HepG2 (cell line): Measurements from ENCODE around the gene NLRP5. TPM values are rescaled to one million over a fixed set of nuclear protein-coding genes. Genes with fewer than 3 reads are reported as not detected.

Experiments
- ELF3 ChIP-seq: IDR thresholded peaks from 2 replicates; pipeline ENCODE4 v1.6.1; 2016; ENCODE audit warnings: missing genetic modification reagents, missing compliant biosample characterization
- ERF ChIP-seq: IDR thresholded peaks from 2 replicates; pipeline ENCODE4 v1.6.1; 2018; ENCODE audit warnings: missing biosample characterization, missing genetic modification reagents
- FOSL2 ChIP-seq: sonication (generic); formaldehyde crosslinking; IDR thresholded peaks from 2 replicates; pipeline ENCODE4 v1.4.0; 2020; ENCODE audit warnings: missing genetic modification reagents
- GFI1 ChIP-seq: sonication (generic); formaldehyde crosslinking; IDR thresholded peaks from 2 replicates; pipeline ENCODE4 v1.5.0; 2020; ENCODE audit warnings: missing genetic modification reagents, mild to moderate bottlenecking, borderline replicate concordance
- GLI4 ChIP-seq: sonication (generic); formaldehyde crosslinking; IDR thresholded peaks from 2 replicates; pipeline ENCODE4 v1.5.1; 2020; ENCODE audit warnings: missing genetic modification reagents, mild to moderate bottlenecking, moderate library complexity, borderline replicate concordance
- KLF12 ChIP-seq: sonication (generic); formaldehyde crosslinking; IDR thresholded peaks from 2 replicates; pipeline ENCODE4 v1.4.0; 2020; ENCODE audit warnings: missing genetic modification reagents, borderline replicate concordance
- MEF2D ChIP-seq: sonication (generic); formaldehyde crosslinking; IDR thresholded peaks from 2 replicates; pipeline ENCODE4 v1.5.1; 2020; ENCODE audit warnings: mild to moderate bottlenecking, missing genetic modification reagents
- MEIS1 ChIP-seq: sonication (generic); formaldehyde crosslinking; IDR thresholded peaks from 2 replicates; pipeline ENCODE4 v1.9.0; 2021; ENCODE audit warnings: mild to moderate bottlenecking, missing genetic modification reagents, moderate library complexity, borderline replicate concordance
- MZF1 ChIP-seq: sonication (generic); formaldehyde crosslinking; IDR thresholded peaks from 2 replicates; pipeline ENCODE4 v1.8.1; 2023; ENCODE audit warnings: mild to moderate bottlenecking, missing genetic modification reagents, borderline replicate concordance
- NR2F6 ChIP-seq, 2 experiments: IDR thresholded peaks; 2 replicates each; pipeline ENCODE4 v1.6.1; 2016; ENCODE audit warnings: antibody characterized with exemption in 1 of 2, mild to moderate bottlenecking in 1 of 2
- SAP130 ChIP-seq: IDR thresholded peaks from 2 replicates; pipeline ENCODE4 v1.6.1; 2016; ENCODE audit warnings: low read depth
- SOX6 ChIP-seq, 2 experiments: fragments of 450-650 bp in 1 of 2; sonication (generic) in 1 of 2; formaldehyde crosslinking in 1 of 2; IDR thresholded peaks; 2 replicates each; pipeline versions ENCODE4 v1.4.0 to v1.6.1; 2017 to 2020; ENCODE audit warnings: antibody characterized with exemption in 1 of 2, mild to moderate bottlenecking in 1 of 2, missing genetic modification reagents in 1 of 2
- THAP11 ChIP-seq: IDR thresholded peaks from 2 replicates; pipeline ENCODE4 v1.6.1; 2016; ENCODE audit warnings: missing biosample characterization, missing genetic modification reagents
- TSC22D2 ChIP-seq: sonication (generic); formaldehyde crosslinking; IDR thresholded peaks from 2 replicates; pipeline ENCODE4 v1.5.1; 2020; ENCODE audit warnings: missing genetic modification reagents, mild to moderate bottlenecking, borderline replicate concordance
- ZFY ChIP-seq: sonication (generic); formaldehyde crosslinking; IDR thresholded peaks from 2 replicates; pipeline ENCODE4 v1.4.0; 2020; ENCODE audit warnings: missing genetic modification reagents
- ZNF18 ChIP-seq: sonication (generic); formaldehyde crosslinking; IDR thresholded peaks from 2 replicates; pipeline ENCODE4 v1.8.0; 2022; ENCODE audit warnings: mild to moderate bottlenecking, missing genetic modification reagents; ENCODE audit not compliant: insufficient replicate concordance
- ZNF317 ChIP-seq: sonication (generic); formaldehyde crosslinking; IDR thresholded peaks from 2 replicates; pipeline ENCODE4 v1.5.0; 2020; ENCODE audit warnings: mild to moderate bottlenecking, missing genetic modification reagents
- ZNF33A ChIP-seq: sonication (generic); formaldehyde crosslinking; IDR thresholded peaks from 2 replicates; pipeline ENCODE4 v1.5.1; 2020; ENCODE audit warnings: missing genetic modification reagents, mild to moderate bottlenecking, moderate library complexity, borderline replicate concordance
- ZNF552 ChIP-seq: sonication (generic); formaldehyde crosslinking; IDR thresholded peaks from 2 replicates; pipeline ENCODE4 v1.9.0; 2022; ENCODE audit warnings: missing genetic modification reagents, mild to moderate bottlenecking, borderline replicate concordance
- ZNF574 ChIP-seq: sonication (generic); formaldehyde crosslinking; IDR thresholded peaks from 2 replicates; pipeline ENCODE4 v1.4.0; 2020; ENCODE audit warnings: missing genetic modification reagents
- ZNF652 ChIP-seq: IDR thresholded peaks from 2 replicates; pipeline ENCODE4 v1.6.1; 2016; ENCODE audit warnings: low read depth, borderline replicate concordance
- ZNF891 ChIP-seq: sonication (generic); formaldehyde crosslinking; IDR thresholded peaks from 2 replicates; pipeline ENCODE4 v1.5.0; 2020; ENCODE audit warnings: mild to moderate bottlenecking, missing genetic modification reagents
- ZSCAN25 ChIP-seq: sonication (generic); formaldehyde crosslinking; IDR thresholded peaks from 2 replicates; pipeline ENCODE4 v1.8.0; 2022; ENCODE audit warnings: mild to moderate bottlenecking, missing genetic modification reagents
- polyA plus RNA-seq, 8 experiments: library from polyadenylated mRNA; depleted of rRNA in 3 of 8; stranded (reverse) in 7 of 8; unstranded in 1 of 8; fragments of >200 nt; fragmentation: Illumina TruSeq in 4 of 8; extraction: Trizol in 4 of 8; gene quantifications; 2 replicates each; pipeline versions ENCODE4 v1.2.1 to v1.2.3, GENCODE V29; 2011 to 2016; ENCODE audit warnings: low read depth in 4 of 8, missing spikeins in 1 of 8, mixed read lengths in 1 of 8; ENCODE audit not compliant: insufficient read depth in 1 of 8
- total RNA-seq, 5 experiments: library from RNA; depleted of rRNA; stranded (reverse); fragments of >200 nt; fragmentation: Illumina TruSeq; extraction: Trizol; gene quantifications; 2 replicates each; pipeline ENCODE4 v1.2.3, GENCODE V29; 2016; ENCODE audit warnings: low read depth in 1 of 5

The NLRP5 gene
- total and polyA plus RNA-seq, 2 of the 13 experiments (the other 11 are each of a cell fraction or from before 2014, with no cell fraction given) = not detected

GRCh38 chr19:56110515-56111448 lies 124.2 kb downstream of the NLRP5 start (continued):
- peak; percentile 46 for TF ChIP-seq ZNF18
- TF ChIP-seq MEIS1 (CRISPR knock-in tag) = peak; percentile 75; the same call in 1 of the 2 replicates
- TF ChIP-seq GFI1 = peak; percentile 12; the same call in 1 of the 2 replicates
- TF ChIP-seq GLI4 (CRISPR knock-in tag) = no peak
- peak; percentile 67 for TF ChIP-seq ELF3 (CRISPR knock-in tag)
- peak; percentile 29 for TF ChIP-seq THAP11
- TF ChIP-seq SOX6 (IDR thresholded peaks at IDR 0.05) = no peak
- peak; percentile 42; the same call in 1 of the 2 replicates for TF ChIP-seq SOX6 (CRISPR knock-in tag; IDR thresholded peaks at IDR 0.05)
- peak; percentile 73 for TF ChIP-seq ZNF574 (CRISPR knock-in tag)
- 0 out of 2 replicates have a peak, but pooled peaks have one; percentile 13 for TF ChIP-seq FOSL2 (CRISPR knock-in tag)
- peak; percentile 70; the same call in 1 of the 2 replicates for TF ChIP-seq KLF12 (CRISPR knock-in tag)
- peak; percentile 96 for TF ChIP-seq NR2F6 (IDR thresholded peaks at IDR 0.05)
- peak; percentile 95 for TF ChIP-seq NR2F6 (CRISPR knock-in tag; IDR thresholded peaks at IDR 0.05)
- peak; percentile 87 for TF ChIP-seq SAP130 (CRISPR knock-in tag)
- peak; percentile 10; the same call in 1 of the 2 replicates for TF ChIP-seq ZNF652
- peak; percentile 100 for TF ChIP-seq ZSCAN25 (CRISPR knock-in tag)
- peak; percentile 61 for TF ChIP-seq ZFY (CRISPR knock-in tag)
- no peak for TF ChIP-seq ZNF552 (CRISPR knock-in tag)
- no peak for TF ChIP-seq ZNF33A
- 0 out of 2 replicates have a peak, but pooled peaks have one; percentile 59 for TF ChIP-seq ZNF891
- no peak for TF ChIP-seq TSC22D2 (CRISPR knock-in tag)
- TF ChIP-seq ZNF317 = peak; percentile 46; the same call in 1 of the 2 replicates
- no peak for TF ChIP-seq MZF1
- no peak; the same call in 1 of the 2 replicates for TF ChIP-seq MEF2D (CRISPR knock-in tag)
- TF ChIP-seq ERF (CRISPR knock-in tag) = peak; percentile 57; the same call in 1 of the 2 replicates
